ENCODE results near the gene ZNF627.
A peak's percentile ranks its signal among the peaks of the same experiment; 100 is the strongest.
"Not testable (repeated sequence)": the region's sequence is repeated elsewhere in the genome, so short reads cannot be mapped to it uniquely, and the experiment has no call there.

The ZNF627 gene

DNA sequence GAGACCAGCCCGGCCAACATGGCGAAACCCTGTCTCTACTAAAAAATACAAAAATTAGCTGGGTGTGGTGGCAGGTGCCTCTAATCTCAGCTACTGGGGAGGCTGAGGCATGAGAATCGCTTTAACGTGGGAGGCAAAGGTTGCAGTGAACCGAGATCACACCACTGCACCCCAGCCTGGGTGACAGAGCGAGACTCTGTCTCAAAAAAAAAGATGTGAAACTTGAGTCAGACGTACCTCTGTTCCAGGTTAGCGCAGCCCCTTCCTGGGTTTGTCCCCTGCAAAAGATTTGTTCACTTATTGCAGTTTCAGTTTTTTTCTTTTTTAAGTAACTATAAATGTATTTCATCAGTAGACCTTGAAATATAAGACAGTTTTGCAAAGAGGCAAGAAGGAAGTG lies 2.4 kb downstream of the ZNF627 start:
- H3K36me3 ChIP-seq (ENCODE audit: insufficient read depth, low read length): peaks cover 19% of the 10 kb centered on the region
- H3K4me3 ChIP-seq (ENCODE audit: low read depth in 1 of 2, low read length in 2 of 2); H3K9ac ChIP-seq (ENCODE audit: low read length); H3K27ac ChIP-seq (ENCODE audit: low read depth, low read length); H3K9me3 ChIP-seq (ENCODE audit: low read length); H3K27me3 ChIP-seq (ENCODE audit: control insufficient read depth in 1 of 2, insufficient read depth in 2 of 2, low read length in 2 of 2): not testable (repeated sequence)
- peaks cover 11% of the 10 kb centered on the region for H3K4me1 ChIP-seq (ENCODE audit: insufficient read depth, low read length)

DNA sequence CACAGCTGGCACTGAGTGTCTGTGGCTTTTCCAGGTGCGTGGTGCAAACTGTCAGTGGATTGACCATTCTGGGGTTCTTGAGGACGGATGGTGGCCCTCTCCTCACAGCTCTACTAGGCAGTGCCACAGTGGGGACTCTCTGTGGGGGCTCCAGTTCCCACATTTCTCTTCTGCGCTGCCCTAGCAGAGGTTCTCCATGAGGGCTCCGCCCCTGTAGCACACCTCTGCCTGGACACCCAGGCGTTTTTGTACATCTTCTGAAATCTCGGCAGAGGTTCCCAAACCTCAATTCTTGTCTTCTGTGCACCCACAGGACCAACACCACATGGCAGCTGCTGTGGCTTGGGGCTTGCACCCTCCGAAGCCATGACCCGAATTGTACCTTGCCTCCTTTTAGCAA lies 9.2 kb downstream of the ZNF627 start:
- no peaks in the 10 kb centered on the region for H3K4me1 ChIP-seq (ENCODE audit: insufficient read depth, low read length)
- no peak overlapping the region for H3K27ac ChIP-seq (ENCODE audit: low read depth, low read length)
- no peak overlapping the region for H3K9ac ChIP-seq (ENCODE audit: low read length)
- no peak overlapping the region for H3K4me3 ChIP-seq (ENCODE audit: low read depth in 1 of 2, low read length in 2 of 2)
- H3K27me3 ChIP-seq (ENCODE audit: control insufficient read depth in 1 of 2, insufficient read depth in 2 of 2, low read length in 2 of 2): no peaks in the 10 kb centered on the region
- peaks cover 10% of the 10 kb centered on the region for H3K36me3 ChIP-seq (ENCODE audit: insufficient read depth, low read length)
- no peaks in the 10 kb centered on the region for H3K9me3 ChIP-seq (ENCODE audit: low read length)

DNA sequence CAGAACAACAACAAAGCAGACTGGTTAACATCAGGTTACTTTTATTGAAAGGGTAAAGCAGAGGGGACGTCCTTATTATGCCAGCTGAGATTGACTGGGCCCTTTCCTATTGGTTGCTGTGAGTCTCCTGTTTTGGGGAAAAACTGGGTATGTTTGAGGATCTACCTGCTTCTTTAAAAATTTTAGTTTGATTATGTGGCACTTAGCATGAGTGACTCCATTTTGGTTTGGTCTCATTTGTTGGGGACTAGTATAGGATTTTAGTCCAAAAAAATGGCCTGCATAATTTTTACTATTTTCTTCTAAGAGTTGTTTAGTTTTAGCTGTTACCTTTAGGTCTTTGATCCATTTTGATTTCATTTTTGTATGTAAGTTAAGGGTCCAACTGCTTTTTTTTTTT lies 14.4 kb downstream of the ZNF627 start:
- no peak overlapping the region for H3K9ac ChIP-seq (ENCODE audit: low read length)
- no peaks in the 10 kb centered on the region for H3K27me3 ChIP-seq (ENCODE audit: control insufficient read depth in 1 of 2, insufficient read depth in 2 of 2, low read length in 2 of 2)
- no peak overlapping the region for H3K27ac ChIP-seq (ENCODE audit: low read depth, low read length)
- peaks cover 3% of the 10 kb centered on the region for H3K36me3 ChIP-seq (ENCODE audit: insufficient read depth, low read length)
- H3K9me3 ChIP-seq (ENCODE audit: low read length): peaks cover under 1% of the 10 kb centered on the region
- no peaks in the 10 kb centered on the region for H3K4me1 ChIP-seq (ENCODE audit: insufficient read depth, low read length)
- H3K4me3 ChIP-seq (ENCODE audit: low read depth in 1 of 2, low read length in 2 of 2): no peak overlapping the region

DNA sequence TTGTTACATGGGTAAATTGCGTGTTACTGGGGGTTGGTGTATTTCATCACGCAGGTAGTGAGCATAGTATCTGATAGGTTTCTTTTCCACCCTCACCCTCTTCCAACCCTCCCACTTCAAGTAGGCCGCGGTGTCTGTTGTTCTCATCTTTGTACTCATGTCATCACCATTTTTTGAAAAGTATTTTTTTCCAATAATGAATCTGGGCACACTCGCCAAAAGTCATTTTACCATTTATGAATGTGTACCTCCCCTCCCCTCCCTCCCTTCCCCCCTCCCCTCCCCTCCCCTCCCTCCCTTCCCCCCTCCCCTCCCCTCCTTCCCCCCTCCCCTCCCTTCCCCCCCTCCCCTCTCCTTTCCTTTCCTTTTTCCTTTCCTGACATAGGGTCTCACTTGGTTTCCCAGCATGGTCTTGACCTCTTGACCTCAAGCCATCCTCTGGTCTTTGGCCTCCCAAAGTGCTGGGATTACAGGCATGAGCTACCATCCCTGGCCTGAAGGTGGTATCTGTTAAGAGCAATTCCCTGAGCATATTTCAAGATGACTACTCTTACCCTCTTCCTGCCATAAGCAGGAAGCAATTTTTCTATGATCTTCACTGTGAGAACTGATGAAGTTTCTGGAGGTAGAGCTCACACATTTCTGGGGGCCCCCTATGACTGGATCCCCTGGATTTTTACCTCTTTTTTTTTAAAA lies 15.7 kb downstream of the ZNF627 start:
- H3K4me3 ChIP-seq (ENCODE audit: low read depth in 1 of 2, low read length in 2 of 2): no peak overlapping the region
- H3K27me3 ChIP-seq (ENCODE audit: control insufficient read depth in 1 of 2, insufficient read depth in 2 of 2, low read length in 2 of 2): no peaks in the 10 kb centered on the region
- no peak overlapping the region for H3K27ac ChIP-seq (ENCODE audit: low read depth, low read length)
- peaks cover 15% of the 10 kb centered on the region for H3K36me3 ChIP-seq (ENCODE audit: insufficient read depth, low read length)
- no peak overlapping the region for H3K9ac ChIP-seq (ENCODE audit: low read length)
- no peaks in the 10 kb centered on the region for H3K4me1 ChIP-seq (ENCODE audit: insufficient read depth, low read length)
- peaks cover 13% of the 10 kb centered on the region for H3K9me3 ChIP-seq (ENCODE audit: low read length)

DNA sequence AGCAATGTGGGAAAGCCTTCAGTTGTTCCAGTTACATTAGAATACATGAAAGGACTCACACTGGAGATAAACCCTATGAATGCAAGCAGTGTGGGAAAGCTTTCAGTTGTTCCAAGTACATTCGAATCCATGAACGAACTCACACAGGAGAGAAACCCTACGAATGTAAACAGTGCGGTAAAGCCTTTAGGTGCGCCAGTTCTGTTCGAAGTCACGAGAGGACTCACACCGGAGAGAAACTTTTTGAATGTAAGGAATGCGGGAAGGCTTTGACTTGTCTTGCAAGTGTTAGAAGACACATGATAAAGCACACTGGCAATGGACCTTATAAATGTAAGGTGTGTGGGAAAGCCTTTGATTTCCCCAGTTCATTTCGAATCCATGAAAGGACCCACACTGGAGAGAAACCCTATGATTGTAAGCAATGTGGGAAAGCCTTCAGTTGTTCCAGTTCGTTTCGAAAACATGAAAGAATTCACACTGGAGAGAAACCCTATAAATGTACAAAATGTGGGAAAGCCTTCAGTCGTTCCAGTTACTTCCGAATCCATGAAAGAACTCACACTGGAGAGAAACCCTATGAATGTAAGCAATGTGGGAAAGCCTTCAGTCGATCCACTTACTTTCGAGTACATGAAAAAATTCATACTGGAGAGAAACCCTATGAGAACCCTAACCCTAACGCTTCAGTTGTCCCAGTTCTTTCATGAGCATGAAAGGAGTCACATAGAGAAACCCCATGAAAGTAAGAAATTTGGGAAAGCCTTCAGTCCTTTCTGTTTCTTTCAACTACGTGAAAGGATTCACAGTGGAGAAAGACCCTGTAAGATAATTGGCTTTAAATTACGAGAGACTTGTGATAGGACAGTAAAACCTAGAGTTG lies 20.1 kb downstream of the ZNF627 start:
- Histone ChIP-seq H3K27me3 (ENCODE audit: control insufficient read depth in 1 of 2, insufficient read depth in 2 of 2, low read length in 2 of 2) (no peaks in the 10 kb centered on the region), H3K4me3 (ENCODE audit: low read depth in 1 of 2, low read length in 2 of 2) (no peak overlapping the region), H3K9me3 (ENCODE audit: low read length) (peaks cover 15% of the 10 kb centered on the region), H3K36me3 (ENCODE audit: insufficient read depth, low read length) (peaks cover 41% of the 10 kb centered on the region), H3K4me1 (ENCODE audit: insufficient read depth, low read length) (no peaks in the 10 kb centered on the region), H3K9ac (ENCODE audit: low read length) (no peak overlapping the region), H3K27ac (ENCODE audit: low read depth, low read length) (no peak overlapping the region)

DNA sequence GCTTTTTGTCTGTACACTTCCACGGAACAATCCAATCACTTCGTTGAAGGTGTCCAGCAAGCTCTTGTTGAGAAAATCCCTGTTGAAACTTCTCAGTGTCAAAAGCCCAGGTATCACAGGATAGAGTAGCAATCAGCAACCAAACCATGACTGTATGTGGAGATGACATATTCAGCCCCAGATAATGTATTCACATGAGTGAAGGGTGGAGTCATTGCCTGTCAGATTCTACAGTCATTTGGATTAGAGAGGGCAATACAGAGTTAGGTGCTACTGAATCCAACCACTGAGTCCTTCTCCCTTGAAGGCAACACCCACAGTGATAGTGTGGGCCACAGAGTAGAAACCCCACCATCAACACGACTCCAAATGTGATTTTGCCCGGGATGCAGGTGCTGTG lies 23.3 kb downstream of the ZNF627 start:
- peaks cover 15% of the 10 kb centered on the region for H3K9me3 ChIP-seq (ENCODE audit: low read length)
- H3K4me1 ChIP-seq (ENCODE audit: insufficient read depth, low read length): peaks cover 6% of the 10 kb centered on the region
- H3K27me3 ChIP-seq (ENCODE audit: control insufficient read depth in 1 of 2, insufficient read depth in 2 of 2, low read length in 2 of 2): no peaks in the 10 kb centered on the region
- H3K9ac ChIP-seq (ENCODE audit: low read length): no peak overlapping the region
- H3K4me3 ChIP-seq (ENCODE audit: low read depth in 1 of 2, low read length in 2 of 2): no peak overlapping the region
- H3K36me3 ChIP-seq (ENCODE audit: insufficient read depth, low read length): peaks cover 41% of the 10 kb centered on the region
- no peak overlapping the region for H3K27ac ChIP-seq (ENCODE audit: low read depth, low read length)

DNA sequence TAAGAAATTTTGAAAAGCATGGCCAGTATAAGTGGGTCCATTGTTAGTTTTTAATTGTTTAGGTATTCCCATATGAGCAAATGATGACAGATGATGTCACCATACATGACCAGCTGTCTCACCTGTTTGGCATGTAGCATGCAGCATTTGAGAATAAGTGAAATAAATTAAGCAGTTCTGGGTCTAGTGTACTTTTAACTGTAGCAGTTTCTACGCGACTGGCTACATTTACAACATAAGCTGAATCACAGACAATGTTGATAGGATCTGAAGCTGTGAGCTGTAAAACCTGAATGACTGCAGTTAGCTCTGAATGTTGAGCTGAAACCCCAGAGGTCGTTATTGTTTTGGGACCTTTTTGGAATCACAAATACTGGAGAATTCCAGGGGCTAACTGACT lies 25.1 kb downstream of the ZNF627 start:
- not testable (repeated sequence) for H3K4me1 ChIP-seq (ENCODE audit: insufficient read depth, low read length); H3K27ac ChIP-seq (ENCODE audit: low read depth, low read length); H3K27me3 ChIP-seq (ENCODE audit: control insufficient read depth in 1 of 2, insufficient read depth in 2 of 2, low read length in 2 of 2); H3K4me3 ChIP-seq (ENCODE audit: low read depth in 1 of 2, low read length in 2 of 2); H3K9me3 ChIP-seq (ENCODE audit: low read length); H3K9ac ChIP-seq (ENCODE audit: low read length)
- H3K36me3 ChIP-seq (ENCODE audit: insufficient read depth, low read length): peaks cover 32% of the 10 kb centered on the region

DNA sequence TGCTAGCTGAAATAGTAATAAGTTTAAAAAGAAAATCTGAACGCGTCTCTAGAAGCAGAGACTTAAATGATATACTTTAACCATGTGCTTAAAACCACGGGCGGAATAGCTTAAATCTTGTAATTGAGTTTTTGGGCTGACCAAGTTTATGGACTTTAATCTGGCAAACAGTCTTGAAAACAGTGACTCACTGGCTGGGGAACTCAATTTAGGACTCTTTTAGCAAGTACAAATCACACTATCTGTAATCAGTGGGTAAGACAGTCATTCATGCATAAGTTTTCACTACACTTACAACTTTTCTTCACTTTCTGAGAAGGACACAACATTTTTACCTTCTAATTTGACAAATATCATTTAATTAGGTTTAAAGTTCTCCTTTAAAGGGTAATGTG lies 26.8 kb downstream of the ZNF627 start:
- H3K36me3 ChIP-seq (ENCODE audit: insufficient read depth, low read length): peaks cover 20% of the 10 kb centered on the region
- no peak overlapping the region for H3K9ac ChIP-seq (ENCODE audit: low read length)
- H3K4me1 ChIP-seq (ENCODE audit: insufficient read depth, low read length): peaks cover 6% of the 10 kb centered on the region
- no peaks in the 10 kb centered on the region for H3K9me3 ChIP-seq (ENCODE audit: low read length)
- peak overlapping the region in 1 of 2 donors; percentile 27 for H3K4me3 ChIP-seq (ENCODE audit: low read depth in 1 of 2, low read length in 2 of 2)
- H3K27ac ChIP-seq (ENCODE audit: low read depth, low read length): no peak overlapping the region
- H3K27me3 ChIP-seq (ENCODE audit: control insufficient read depth in 1 of 2, insufficient read depth in 2 of 2, low read length in 2 of 2): no peaks in the 10 kb centered on the region

DNA sequence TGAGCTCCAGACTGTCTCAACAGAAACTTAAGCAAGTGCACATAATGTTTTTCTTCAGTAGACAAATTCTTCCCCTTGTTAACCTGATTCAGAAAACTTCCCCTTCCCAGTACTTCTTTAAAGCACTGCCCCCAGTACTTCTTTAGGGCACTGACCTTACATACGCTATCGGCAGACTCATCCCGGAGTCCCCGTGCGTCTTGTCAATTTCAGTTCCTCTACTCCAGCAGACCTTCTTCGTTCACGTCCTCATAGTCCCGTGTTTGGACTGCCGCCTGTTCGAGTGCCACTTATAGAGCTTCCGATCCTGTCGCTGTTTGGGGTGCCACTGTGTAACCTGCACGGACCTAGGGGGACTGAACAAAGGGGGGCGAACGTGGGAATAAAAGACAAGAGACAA lies 29.0 kb downstream of the ZNF627 start:
- no peak overlapping the region for H3K27ac ChIP-seq (ENCODE audit: low read depth, low read length)
- H3K9ac ChIP-seq (ENCODE audit: low read length): no peak overlapping the region
- H3K4me1 ChIP-seq (ENCODE audit: insufficient read depth, low read length): peaks cover 6% of the 10 kb centered on the region
- H3K9me3 ChIP-seq (ENCODE audit: low read length): no peaks in the 10 kb centered on the region
- no peak overlapping the region for H3K4me3 ChIP-seq (ENCODE audit: low read depth in 1 of 2, low read length in 2 of 2)
- peaks cover under 1% of the 10 kb centered on the region for H3K36me3 ChIP-seq (ENCODE audit: insufficient read depth, low read length)
- H3K27me3 ChIP-seq (ENCODE audit: control insufficient read depth in 1 of 2, insufficient read depth in 2 of 2, low read length in 2 of 2): no peaks in the 10 kb centered on the region

DNA sequence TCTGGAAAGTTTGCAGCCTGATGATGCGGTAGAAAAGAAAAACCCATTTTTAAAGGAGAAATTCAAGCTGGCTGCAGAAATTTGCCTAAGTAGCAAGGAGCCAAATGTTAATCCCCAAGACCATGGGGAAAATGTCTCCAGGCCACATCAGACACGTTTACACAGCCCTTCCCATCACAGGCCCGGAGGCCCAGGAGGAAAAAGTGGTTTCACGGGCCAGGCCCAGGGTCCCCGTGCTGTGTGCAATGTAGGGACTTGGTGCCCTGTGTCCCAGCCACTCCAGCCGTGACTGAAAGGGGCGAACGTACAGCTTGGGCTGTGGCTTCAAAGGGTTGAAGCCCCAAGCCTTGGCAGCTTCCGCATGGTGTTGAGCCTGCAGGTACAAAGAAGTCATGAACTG lies 35.9 kb downstream of the ZNF627 start:
- H3K9ac ChIP-seq (ENCODE audit: low read length): no peak overlapping the region
- H3K27ac ChIP-seq (ENCODE audit: low read depth, low read length): no peak overlapping the region
- no peaks in the 10 kb centered on the region for H3K9me3 ChIP-seq (ENCODE audit: low read length)
- no peaks in the 10 kb centered on the region for H3K4me1 ChIP-seq (ENCODE audit: insufficient read depth, low read length)
- H3K27me3 ChIP-seq (ENCODE audit: control insufficient read depth in 1 of 2, insufficient read depth in 2 of 2, low read length in 2 of 2): no peaks in the 10 kb centered on the region
- H3K36me3 ChIP-seq (ENCODE audit: insufficient read depth, low read length): no peaks in the 10 kb centered on the region
- no peak overlapping the region for H3K4me3 ChIP-seq (ENCODE audit: low read depth in 1 of 2, low read length in 2 of 2)

DNA sequence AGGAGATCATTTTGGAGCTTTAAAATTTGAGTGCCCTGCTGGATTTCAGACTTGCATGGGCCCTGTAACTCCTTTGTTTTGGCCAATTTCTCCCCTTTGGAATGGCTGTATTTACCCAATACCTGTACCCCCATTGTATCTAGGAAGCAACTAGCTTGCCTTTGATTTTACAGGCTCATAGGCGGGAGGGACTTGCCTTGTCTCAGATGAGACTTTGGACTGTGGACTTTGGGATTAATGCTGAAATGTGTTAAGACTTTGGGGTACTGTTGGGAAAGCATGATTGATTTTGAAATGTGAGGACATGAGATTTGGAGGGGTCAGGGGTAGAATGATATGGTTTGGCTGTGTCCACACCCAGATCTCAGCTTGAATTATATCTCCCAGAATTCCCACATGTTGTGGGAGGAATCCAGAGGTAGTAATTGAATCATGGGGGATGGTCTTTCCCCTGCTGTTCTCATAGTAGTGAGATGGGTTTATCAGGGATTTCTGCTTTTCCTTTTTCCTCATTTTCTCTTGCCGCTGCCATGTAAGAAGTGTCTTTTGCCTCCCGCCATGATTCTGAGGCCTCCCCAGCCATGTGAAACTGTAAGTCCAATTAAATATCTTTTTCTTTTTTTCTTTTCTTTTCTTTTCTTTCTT lies 36.9 kb downstream of the ZNF627 start:
- not testable (repeated sequence) for H3K9ac ChIP-seq (ENCODE audit: low read length); H3K27me3 ChIP-seq (ENCODE audit: control insufficient read depth in 1 of 2, insufficient read depth in 2 of 2, low read length in 2 of 2); H3K27ac ChIP-seq (ENCODE audit: low read depth, low read length); H3K36me3 ChIP-seq (ENCODE audit: insufficient read depth, low read length); H3K4me1 ChIP-seq (ENCODE audit: insufficient read depth, low read length); H3K9me3 ChIP-seq (ENCODE audit: low read length); H3K4me3 ChIP-seq (ENCODE audit: low read depth in 1 of 2, low read length in 2 of 2)
